Gastroesophageal sphincter (tissue), 3 donors: ENCODE data around the gene KRTAP10-1.

Source experiments
- EP300 ChIP-seq: sonication (generic); formaldehyde crosslinking; IDR thresholded peaks from one replicate; pipeline ENCODE4 v1.6.1; 2017; ENCODE audit warnings: antibody characterized with exemption, mild to moderate bottlenecking
- POLR2A ChIP-seq, 2 donors: fragments of 450-650 bp; IDR thresholded peaks; one replicate each; pipeline ENCODE4 v1.6.1; 2017; ENCODE audit warnings: antibody characterized with exemption in 2 of 2, mild to moderate bottlenecking in 2 of 2, moderate library complexity in 1 of 2
- POLR2AphosphoS5 ChIP-seq: sonication (generic); formaldehyde crosslinking; IDR thresholded peaks from one replicate; pipeline ENCODE4 v1.6.1; 2017; ENCODE audit warnings: antibody characterized with exemption
- TF ChIP-seq, protein P1 (sequence below), 4 experiments: fragments of 200-600 bp in 2 of 4; fragments of 450-650 bp in 2 of 4; sonication (generic) in 1 of 4; IDR thresholded peaks; one replicate each; pipeline ENCODE4 v1.5.1; 2017 to 2019; ENCODE audit warnings: antibody characterized with exemption in 4 of 4, mild to moderate bottlenecking in 2 of 4, moderate library complexity in 2 of 4

DNA sequence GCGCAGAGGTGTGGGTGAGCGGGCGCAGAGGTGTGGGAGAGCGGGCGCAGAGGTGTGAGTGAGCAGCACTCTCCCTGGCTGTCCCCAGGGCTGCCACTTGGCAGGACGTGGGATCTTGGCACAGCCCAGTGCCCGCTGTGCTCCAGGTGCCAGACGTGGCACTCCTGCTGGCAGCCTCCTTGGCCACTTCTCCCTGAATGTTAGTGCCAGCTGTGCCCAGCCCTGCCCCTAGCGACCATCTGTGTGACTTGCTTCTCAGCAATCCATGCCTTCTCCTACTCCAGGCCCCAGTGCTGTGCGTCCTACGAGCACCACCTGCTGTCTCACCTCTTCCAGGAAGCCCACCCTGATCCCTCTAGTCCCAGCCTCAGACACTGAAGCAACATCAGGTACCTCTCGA, 30.5 kb downstream of the KRTAP10-1 start:
- TF ChIP-seq, protein P1, sequence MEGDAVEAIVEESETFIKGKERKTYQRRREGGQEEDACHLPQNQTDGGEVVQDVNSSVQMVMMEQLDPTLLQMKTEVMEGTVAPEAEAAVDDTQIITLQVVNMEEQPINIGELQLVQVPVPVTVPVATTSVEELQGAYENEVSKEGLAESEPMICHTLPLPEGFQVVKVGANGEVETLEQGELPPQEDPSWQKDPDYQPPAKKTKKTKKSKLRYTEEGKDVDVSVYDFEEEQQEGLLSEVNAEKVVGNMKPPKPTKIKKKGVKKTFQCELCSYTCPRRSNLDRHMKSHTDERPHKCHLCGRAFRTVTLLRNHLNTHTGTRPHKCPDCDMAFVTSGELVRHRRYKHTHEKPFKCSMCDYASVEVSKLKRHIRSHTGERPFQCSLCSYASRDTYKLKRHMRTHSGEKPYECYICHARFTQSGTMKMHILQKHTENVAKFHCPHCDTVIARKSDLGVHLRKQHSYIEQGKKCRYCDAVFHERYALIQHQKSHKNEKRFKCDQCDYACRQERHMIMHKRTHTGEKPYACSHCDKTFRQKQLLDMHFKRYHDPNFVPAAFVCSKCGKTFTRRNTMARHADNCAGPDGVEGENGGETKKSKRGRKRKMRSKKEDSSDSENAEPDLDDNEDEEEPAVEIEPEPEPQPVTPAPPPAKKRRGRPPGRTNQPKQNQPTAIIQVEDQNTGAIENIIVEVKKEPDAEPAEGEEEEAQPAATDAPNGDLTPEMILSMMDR (IDR thresholded peaks at IDR 0.05): no peak
- TF ChIP-seq POLR2A (IDR thresholded peaks at IDR 0.05): no peak
- no peak for TF ChIP-seq EP300
- no peak for TF ChIP-seq POLR2AphosphoS5
